ENCODE results near the gene DNAI7. TPM values are rescaled to one million over a fixed set of nuclear protein-coding genes. Genes with fewer than 3 reads are reported as not detected.

The DNAI7 gene, protein sequence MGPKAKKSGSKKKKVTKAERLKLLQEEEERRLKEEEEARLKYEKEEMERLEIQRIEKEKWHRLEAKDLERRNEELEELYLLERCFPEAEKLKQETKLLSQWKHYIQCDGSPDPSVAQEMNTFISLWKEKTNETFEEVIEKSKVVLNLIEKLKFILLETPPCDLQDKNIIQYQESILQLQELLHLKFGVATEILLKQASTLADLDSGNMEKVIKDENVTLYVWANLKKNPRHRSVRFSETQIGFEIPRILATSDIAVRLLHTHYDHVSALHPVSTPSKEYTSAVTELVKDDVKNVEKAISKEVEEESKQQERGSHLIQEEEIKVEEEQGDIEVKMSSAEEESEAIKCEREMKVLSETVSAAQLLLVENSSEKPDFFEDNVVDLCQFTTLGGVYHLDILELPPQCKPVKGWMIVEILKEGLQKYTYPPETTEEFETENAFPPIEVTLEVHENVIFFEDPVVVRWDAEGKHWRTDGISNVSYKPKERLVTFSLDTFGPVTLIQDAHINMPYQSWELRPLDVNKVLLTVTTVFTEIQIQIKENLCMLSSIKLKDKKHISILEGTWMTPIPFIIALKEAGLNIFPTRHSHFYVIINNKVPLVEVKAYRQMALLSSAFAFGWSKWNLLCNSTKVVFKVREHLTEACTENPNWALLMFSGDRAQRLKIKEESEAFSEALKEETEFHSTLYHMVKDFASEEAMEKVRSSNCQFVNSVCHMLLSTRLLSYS
- 1 to 10 TPM; 5.8 to 7.4 (median 5.8) TPM for polyA plus RNA-seq (ENCODE audit: insufficient read length in 3 of 3)

DNA sequence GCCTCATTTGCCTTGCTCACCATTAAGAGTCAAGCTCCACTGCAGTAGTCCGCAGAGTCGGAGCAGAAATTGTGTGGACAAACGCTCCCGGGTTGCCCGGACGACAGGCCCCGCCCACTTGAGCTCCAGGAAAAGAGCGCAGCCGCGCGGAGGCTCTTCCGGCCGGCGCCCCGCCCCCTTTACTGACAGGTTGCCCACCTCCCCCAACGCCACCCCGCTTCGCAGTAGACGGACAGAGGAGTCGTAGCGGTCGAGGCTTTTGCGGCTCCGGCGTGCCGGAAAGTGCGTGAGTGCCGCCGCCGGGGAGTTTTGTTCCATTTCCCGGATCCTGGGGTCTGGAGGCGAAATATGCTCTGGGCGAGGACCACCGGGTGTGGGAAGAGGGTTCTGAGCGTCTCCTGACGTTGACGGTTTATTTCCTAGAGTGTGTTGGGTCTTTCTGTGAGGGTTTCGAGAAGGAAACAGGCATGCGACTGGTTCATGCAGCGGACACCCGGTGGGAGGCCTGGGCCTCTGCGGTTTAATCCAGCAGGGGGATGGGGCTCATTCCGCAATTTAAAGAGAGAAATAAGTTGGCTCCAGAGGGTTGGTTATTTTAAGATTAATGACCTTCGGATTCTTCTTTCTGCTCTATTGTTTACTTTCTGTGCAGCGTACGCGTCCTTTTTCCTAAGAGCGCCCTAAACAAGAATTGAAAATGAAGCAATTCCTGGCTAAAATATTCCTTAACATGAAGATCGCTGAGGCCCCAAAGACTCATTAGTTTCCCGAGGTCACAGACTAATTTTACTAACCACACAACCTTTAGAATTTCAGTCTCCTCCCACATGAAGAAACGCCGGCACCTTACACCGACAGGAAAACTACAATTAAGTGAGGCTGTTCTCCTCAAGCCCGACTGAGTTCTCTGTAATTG lies at the start of gene DNAI7, which contains the start of gene ETFRF1:
Gene DNAI7, minus strand, starts transcription at position 105 of the 916 bp plus-strand sequence. Its CDS starts 82 bp downstream, at position 23.
Gene ETFRF1, plus strand, starts transcription at position 182 of the 916 bp plus-strand sequence. CDS start 8,720 bp downstream, outside the sequence.
- DNase-seq (ENCODE audit: low read depth in 3 of 3, low spot score in 2 of 3): peak; percentile 90 to 94 (median 90)

DNA sequence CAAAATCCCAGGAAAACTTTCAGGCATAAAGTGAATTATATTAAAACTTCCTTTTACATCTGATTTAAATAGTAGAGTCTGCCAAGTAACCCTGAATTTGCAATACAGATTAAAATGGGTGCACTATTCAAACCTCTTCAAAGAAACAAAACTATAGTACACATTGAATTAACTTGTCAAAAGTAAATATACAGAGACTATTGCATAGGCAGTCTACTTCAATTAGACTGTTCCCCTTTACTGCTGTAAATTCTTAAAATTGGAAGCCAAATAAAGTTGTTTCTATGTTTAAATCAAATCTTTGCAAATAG lies 48.7 kb upstream of the DNAI7 start:
- DNase-seq (ENCODE audit: low read depth in 3 of 3, low spot score in 2 of 3): no peak

DNA sequence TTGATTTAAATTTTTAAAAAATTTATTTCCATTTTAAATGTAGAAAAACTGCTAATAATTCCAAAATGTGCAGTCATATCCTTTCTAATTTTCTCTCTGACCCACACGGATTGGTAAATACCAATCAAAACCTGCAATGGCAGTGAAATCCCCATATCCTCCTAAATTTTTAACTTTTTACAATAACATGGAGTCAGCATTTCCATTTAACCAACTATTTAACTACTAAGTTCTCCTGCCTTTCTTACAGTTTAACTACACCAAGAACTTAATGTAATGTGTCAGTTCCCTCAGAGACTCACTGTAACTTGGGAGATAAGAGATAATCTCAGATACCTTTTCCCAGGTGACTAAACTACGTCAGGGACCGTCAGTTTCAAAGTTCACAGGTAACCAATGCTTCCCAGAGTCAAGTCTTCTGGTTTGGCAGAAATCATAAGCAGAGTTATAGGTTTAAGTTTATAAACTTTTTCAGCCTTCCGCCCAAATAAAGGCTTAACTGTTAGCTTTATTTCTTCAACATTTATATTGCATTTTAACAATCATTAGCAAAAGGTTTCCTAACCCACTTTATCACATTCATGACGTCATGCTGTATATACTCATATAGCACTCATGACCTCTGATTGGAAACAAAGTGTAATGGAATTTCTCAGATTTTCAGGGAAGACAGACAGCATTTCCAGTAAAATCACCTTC lies 48.2 kb upstream of the DNAI7 start:
- no peak for DNase-seq (ENCODE audit: low read depth in 3 of 3, low spot score in 2 of 3)

DNA sequence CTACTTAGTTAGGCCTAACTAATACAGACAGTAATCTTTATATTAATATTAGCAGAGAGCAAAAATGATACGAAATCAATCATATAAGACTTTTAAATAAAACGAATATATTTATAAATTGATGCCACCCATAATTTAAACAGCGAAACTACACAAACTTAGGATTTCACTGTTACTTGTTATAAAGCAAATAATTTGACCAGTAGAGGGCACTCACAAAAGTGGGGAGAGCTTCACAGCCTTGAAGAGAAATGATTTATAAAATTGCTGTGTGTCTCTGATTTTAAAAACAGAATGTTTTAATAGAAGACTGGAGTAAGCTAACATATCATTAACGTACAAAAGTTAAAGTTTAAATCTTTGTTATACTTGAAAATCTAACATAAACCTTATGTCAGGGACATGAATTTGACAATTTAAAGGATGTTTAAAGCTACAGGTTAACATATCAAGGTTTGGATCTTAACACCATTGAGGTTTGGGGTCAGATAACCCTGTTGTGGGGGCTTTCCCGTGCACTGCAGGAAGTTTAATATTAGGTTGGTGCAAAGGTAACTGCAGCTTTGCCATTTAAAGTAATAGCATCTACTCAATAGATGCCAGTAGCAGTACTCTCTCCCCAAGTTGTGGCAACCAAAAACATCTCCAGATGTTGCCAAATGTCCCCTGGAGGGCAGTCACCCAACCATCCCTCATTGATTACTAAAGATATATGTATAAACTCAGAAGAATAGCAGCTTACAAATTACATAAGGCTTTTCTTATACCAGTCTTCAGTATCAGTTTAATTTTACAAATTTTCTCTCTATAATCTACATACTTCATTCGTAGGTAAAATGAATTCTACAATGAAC lies 46.4 kb upstream of the DNAI7 start:
- no peak for DNase-seq (ENCODE audit: low read depth in 3 of 3, low spot score in 2 of 3)

DNA sequence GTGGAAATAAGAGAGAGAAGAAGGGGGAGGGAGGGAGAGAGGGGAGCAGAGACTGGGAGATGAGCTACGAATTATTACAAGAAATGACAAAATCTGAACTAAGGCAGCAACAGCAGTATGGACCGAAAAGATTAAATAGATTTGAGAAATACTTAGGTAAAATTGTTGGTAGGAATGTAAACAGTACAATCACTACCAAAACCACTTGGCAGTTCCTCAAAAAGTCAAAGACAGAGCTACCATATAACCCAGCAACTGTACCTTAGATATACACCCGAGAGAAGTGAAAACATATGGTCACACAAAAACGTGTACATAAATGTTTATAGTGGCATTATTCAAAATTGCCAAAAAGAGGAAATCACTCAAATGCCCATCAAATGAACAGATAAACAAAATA lies 41.7 kb upstream of the DNAI7 start:
- DNase-seq (ENCODE audit: low read depth in 3 of 3, low spot score in 2 of 3): no peak

DNA sequence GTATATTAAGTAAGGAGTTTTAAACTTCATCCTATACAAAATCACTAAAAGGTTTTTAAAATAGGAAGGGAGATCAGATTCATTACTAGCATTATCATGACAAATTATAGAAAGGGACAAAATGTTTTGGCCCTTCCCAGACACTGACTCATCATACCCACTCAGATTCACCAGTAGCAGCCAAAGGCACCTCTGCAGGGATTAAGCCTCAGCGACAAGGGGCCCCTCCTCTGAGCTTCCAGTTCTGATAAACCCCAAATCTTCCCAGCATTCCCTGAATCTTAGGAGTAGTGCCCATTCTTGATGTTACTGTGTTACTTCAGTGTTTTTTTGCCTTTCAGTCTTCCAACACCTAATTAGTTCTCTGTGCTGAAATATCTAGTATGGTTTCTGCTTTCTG lies 41.2 kb upstream of the DNAI7 start:
- DNase-seq (ENCODE audit: low read depth in 3 of 3, low spot score in 2 of 3): no peak

DNA sequence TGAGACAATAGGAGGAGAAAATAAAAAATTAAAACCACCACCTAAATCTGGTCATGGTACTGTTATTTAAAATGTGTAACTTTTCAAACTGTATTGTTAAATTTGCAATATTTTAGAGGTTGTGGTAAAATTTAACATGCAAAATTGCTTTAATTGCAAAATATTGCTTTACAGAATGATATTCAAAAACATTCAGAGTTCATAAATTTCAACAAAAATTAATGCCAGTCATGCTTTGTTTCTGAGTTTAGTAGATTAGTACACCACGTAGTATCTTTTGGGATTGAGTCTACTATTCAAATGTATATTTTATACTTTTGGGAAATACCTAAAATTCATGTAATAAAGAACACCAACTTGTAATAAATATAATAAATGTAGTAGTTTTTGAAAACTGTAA lies 18.4 kb upstream of the DNAI7 start:
- no peak for DNase-seq (ENCODE audit: low read depth in 3 of 3, low spot score in 2 of 3)

DNA sequence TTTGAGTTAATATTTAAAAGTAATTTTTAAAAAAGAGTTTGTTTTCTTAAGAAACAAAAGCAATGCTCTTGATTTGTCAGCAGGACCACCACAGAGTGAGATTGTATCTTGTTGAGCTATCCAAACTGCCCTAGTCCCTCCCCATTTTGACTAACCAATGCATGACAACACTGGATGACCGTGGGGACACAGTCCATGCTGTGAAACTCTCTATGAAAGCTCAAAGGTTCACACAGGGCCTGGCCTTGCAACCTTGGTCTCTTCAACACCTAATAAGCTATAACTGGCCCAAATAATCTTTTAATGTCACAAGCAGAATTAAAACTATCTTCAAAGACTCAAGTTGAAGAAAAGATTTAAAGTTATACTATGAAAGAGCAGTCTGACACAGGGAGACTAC lies 13.6 kb upstream of the DNAI7 start:
- DNase-seq (ENCODE audit: low read depth in 3 of 3, low spot score in 2 of 3): no peak

DNA sequence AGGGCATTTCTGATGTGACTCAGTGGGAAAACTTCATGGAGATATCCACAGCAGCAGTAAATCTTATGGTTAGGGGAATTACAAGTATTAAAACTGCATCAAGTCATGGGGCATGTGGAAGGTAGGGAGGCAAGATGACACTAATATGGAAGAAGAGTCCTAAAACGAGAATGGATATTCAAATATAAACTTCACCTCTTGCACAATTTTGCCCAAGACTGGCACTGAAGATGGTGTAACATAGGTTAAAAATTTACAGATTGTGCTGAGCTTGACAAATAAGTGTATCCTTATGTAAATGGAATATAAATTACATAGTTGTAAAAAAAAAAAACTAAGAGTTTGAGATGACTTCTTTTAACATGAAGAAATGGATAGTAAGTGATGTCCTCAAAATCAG lies 12.9 kb upstream of the DNAI7 start:
- no peak for DNase-seq (ENCODE audit: low read depth in 3 of 3, low spot score in 2 of 3)

DNA sequence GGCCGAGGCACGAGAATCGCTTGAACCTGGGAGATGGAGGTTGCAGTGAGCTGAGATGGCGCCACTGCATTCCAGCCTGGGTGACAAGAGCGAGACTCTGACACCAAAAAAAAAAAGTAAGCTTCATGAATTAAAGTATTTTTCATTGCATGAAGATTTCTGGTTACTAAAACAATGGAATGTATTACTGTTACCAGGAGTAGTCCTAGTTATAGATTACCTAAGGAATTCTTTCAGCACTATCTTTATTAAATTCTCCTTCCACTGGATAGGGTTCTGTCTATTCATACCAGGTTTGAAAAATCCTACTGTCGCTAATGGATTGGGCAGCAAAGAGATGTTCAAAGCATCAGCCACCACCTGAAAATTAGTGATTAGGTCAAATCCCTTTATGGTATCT lies 12.5 kb upstream of the DNAI7 start:
- no peak for DNase-seq (ENCODE audit: low read depth in 3 of 3, low spot score in 2 of 3)

DNA sequence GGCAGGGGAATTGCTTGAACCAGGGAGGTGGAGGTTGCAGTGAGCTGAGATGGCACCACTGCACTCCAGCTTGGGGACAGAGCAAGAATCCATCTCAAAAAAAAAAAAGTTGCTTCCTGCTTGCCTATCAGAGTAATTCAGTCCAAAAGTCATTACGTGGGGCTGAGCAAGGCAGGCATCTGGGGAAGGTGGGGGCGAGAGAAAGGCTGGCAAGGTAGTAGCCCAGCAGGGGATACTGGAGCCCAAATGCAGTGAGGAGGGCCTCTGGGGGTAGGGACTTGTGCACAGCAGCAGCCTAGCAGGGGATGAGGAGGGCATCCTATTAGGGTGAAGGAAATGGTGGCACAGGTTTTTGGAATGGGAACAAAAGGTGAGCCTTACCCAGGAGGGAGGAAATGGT lies 7.2 kb upstream of the DNAI7 start:
- no peak for DNase-seq (ENCODE audit: low read depth in 3 of 3, low spot score in 2 of 3)

DNA sequence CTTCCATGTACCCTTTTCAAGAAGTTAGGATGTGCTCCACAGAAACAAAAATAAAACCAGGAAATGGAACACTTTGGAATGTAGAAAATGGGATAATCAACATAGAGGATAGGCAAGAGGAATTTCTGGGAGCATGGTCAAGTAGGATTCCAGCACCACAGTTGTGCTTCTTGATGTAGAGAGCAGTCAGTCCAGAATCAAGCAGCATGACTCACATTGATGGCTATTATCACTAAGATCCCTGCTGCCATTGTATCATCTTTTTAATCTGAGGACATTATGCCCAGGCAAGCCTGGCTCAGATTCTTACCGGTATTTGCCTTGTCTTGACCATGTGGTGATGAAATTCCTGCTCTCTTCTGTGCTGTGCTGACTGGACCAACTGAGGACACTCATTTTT lies 5.7 kb upstream of the DNAI7 start:
- no peak for DNase-seq (ENCODE audit: low read depth in 3 of 3, low spot score in 2 of 3)

DNA sequence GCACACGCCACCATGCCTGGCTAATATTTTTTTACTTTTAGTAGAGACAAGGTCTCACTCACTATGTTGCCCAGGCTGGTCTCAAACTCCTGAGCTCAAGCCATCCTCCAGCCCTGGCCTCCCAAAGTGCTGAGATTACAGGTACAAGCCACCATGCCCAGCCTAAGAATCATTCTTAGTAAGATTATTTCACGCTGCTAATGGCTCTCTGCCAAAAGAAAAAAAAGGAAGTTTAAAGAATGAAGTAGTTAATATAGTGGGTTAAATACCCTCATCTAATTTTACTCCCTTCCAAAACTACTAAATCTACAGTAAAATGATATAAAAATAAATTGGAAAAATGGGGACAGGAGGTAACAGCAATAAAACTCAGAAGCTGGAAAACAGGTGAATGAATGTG lies 2.6 kb upstream of the DNAI7 start:
- DNase-seq (ENCODE audit: low read depth in 3 of 3, low spot score in 2 of 3): no peak

DNA sequence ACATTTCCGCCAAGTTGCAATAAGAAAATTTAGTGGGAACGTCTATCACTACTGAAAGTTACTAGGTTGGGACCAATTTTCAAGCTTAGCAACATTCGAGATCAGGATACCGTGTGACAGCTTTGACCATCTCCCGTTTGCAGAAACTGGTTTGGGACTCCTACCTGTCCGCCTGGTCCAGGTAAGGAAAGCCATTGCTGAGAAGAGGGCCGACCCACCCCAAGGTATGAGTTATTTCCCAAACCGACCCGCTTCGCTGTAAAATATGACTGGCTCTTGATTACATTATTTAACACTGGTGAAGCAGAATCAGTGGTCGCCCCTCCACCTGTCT lies 271 bp downstream of the DNAI7 start:
- peak in 2 of 3 donors; percentile 14 to 17 for DNase-seq (ENCODE audit: low read depth in 3 of 3, low spot score in 2 of 3)

DNA sequence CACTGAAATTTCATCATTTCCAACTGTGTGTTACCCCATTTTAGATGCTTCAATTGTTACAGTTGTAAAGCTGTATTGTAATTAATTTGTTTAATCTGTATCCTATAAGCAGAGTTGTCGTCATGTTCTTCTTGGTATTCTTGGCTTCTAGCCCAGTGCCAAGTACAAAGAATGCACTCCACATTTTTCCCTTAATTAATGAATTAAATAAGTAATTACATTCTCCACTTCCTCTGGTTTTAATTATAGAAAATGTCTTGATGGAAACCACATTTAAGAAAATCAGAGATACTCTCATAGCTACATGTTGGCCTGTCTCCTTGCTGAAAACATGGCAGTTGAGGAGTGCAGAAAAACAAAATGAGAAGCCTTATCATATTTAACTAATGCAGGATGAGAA lies 746 bp downstream of the DNAI7 start:
- DNase-seq (ENCODE audit: low read depth in 3 of 3, low spot score in 2 of 3): peak; percentile 18 to 25 (median 23)

DNA sequence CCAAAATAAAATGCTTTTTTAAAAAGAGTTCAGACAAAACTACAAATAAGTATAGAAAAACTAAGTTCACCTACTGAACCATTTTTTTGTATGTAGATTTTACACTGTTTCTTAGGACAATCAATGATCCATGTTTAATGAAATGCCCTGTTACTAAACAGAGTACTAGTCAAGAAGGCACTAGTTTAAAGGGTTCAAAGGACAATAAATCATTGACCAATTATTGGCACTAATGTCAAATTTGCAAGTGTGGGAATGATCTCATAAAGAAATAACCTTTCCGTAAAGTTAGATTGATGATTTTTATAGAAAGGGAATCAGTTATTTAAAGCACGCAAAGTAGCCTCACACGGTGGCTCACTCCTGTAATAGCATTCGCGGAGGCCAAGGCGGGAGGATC lies 4.2 kb downstream of the DNAI7 start:
- no peak for DNase-seq (ENCODE audit: low read depth in 3 of 3, low spot score in 2 of 3)

DNA sequence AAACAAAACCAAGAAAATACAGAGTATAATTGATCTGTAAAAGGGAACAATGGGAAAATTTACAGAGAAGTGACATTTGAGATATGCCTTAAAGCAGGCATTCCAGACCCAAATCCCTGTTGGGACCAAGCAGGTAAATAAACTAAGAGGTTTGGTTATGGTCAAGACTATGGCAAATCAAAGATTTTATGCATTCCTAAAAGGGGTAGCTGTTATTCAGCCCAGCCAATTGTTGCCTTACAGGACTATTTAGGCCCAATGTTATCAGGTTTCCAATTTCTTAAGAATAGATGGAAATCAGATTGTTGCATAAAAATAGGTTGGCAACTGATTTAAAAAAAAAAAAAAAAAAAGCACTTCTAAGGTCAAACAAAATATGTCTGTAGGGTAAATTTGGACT lies 5.3 kb downstream of the DNAI7 start:
- no peak for DNase-seq (ENCODE audit: low read depth in 3 of 3, low spot score in 2 of 3)

DNA sequence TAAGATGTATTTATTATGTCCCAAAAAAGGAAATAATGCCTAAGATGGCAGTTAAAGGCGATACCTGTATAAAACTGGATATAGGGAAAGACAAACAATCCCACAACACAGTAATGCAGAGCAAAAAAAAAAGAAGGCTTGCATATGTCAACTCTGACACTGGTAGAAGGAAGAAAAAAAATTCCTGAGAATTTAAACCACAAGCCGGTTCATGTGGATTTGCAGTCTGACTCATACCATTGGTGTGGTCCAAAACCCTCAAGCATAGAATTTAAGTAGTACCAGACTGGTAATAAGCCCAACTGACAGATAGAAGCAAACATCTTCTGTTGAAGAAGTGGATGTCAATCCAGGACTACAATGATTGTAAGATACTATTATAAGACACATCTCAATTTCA lies 7.2 kb downstream of the DNAI7 start:
- no peak for DNase-seq (ENCODE audit: low read depth in 3 of 3, low spot score in 2 of 3)

DNA sequence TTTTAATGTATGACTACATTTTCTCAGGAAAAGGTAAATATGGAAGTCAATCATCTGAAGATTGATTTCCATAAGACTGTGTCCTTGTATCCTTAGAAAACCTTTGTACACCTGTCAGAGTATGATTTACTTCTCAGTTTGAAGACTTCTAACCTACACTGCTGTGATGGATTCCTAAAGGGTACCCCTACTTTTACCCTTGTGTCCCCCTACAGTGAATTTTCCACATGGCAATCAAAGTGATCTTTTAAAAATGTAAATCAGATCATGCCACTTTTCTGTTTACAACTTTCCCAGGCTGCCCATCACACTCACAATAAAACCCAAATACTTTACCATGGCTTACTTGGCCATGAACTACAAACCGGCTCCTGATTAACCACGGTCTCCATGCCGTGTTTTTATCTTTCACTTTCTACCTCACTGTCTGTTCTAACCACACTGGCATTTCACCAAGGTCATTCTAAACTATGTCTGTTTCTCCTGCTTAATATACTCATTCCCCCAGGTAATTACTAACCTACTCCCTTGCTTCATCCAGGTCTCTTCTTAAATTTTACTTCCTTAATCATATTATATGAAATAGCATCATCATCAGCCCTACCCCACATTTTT lies 8.1 kb downstream of the DNAI7 start:
- no peak for DNase-seq (ENCODE audit: low read depth in 3 of 3, low spot score in 2 of 3)

Measured in right renal cortex interstitium (tissue), 3 donors.